Stimulated activated naive B cell treated with anti-CD40 and anti-IgM and Interleukin-4, amounts not matched to agents 10 μg/mL and 1 μg/mL and 100 μg/mL, for 72 hours (primary cell): ENCODE measurements around the gene GASK1B.

Experiments used
- ATAC-seq, 2 donors: fragments of 150-1000 bp; cut with Tn5 transposase; replicated peaks; 2 replicates each; pipeline ENCODE4 v1.10.0; 2021; ENCODE audit warnings: moderate library complexity in 1 of 2
- DNase-seq: peaks from one replicate; pipeline ENCODE4 v3.0.0; 2021
- H3K27ac Mint-ChIP-seq: one replicate; pipeline ENCODE4 v1.8.0; 2022; ENCODE audit warnings: mild to moderate bottlenecking, mixed read lengths
- H3K27me3 Mint-ChIP-seq, 2 donors: one replicate each; pipeline ENCODE4 v1.8.0; 2022; ENCODE audit warnings: mixed read lengths in 2 of 2
- H3K36me3 Mint-ChIP-seq, 2 donors: one replicate each; pipeline ENCODE4 v1.8.0; 2022; ENCODE audit warnings: mixed read lengths in 2 of 2, mild to moderate bottlenecking in 1 of 2
- H3K4me1 Mint-ChIP-seq, 2 donors: one replicate each; pipeline ENCODE4 v1.8.0; 2022; ENCODE audit warnings: mixed read lengths in 2 of 2, mild to moderate bottlenecking in 1 of 2
- H3K4me3 Mint-ChIP-seq, 2 donors: one replicate each; pipeline ENCODE4 v1.8.0; 2022; ENCODE audit warnings: mild to moderate bottlenecking in 2 of 2, mixed read lengths in 2 of 2, moderate library complexity in 1 of 2
- H3K9me3 Mint-ChIP-seq, 2 donors: one replicate each; pipeline ENCODE4 v1.8.0; 2022; ENCODE audit warnings: mixed read lengths in 2 of 2, mild to moderate bottlenecking in 1 of 2

Gene GASK1B

DNA sequence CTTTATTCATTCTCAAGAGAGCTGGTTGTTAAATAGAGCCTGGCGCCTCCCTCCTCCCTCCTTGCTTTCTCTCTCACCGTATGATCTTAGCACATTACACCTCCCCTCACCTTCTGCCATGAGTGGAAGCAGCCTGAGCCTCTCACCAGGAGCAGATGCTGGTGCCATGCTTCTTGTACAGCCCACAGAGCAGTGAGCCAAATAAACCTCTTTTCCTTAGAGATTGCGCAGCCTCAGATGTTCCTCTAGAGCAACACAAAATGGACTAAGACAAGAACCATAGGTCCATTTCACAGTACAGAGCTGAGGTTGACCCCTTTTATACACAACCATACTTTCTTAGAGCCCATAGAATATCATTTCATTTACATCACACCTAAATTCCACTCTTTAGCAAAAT, 27.4 kb upstream of the GASK1B start:
- ATAC-seq = no peak
- DNase-seq = no peak
- Mint-ChIP-seq H3K27ac (no peak overlapping the region), H3K27me3 (no peaks in the 10 kb centered on the region), H3K9me3 (no peaks in the 10 kb centered on the region), H3K4me1 (no peaks in the 10 kb centered on the region), H3K4me3 (no peak overlapping the region), H3K36me3 (no peaks in the 10 kb centered on the region)

DNA sequence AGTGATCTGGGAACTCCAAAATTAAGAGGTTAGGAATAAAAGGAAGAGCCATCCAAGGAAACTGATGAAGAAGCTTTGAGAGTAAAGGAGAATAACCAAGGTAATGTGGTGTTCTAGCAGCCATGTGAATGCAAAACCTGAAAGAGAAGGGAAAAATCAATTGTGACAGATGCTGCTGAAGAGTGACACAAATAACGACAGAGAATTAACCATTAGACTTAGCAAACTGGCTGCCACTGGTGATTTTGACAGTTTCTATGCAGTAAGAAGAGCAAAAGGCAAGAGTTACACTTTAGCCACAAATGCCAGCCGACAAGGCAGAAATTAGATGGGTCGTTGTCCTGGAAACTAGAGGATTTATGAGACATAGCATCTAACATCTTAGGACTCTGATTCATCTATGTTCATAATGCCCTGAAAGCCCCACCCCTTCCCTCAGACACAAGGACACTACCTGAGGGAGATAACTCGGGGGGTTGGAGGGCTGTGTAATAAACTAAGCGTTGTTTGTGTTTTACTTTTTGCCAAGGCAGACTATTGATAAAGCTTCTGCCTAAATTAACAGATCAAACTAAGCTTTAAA, 24.5 kb upstream of the GASK1B start:
- Mint-ChIP-seq H3K4me1 (peaks cover 0 to 2% of the 10 kb centered on the region in 2 donors), H3K4me3 (no peak overlapping the region), H3K36me3 (no peaks in the 10 kb centered on the region), H3K27me3 (no peaks in the 10 kb centered on the region), H3K9me3 (no peaks in the 10 kb centered on the region), H3K27ac (no peak overlapping the region)
- DNase-seq (no peak), ATAC-seq (no peak)

DNA sequence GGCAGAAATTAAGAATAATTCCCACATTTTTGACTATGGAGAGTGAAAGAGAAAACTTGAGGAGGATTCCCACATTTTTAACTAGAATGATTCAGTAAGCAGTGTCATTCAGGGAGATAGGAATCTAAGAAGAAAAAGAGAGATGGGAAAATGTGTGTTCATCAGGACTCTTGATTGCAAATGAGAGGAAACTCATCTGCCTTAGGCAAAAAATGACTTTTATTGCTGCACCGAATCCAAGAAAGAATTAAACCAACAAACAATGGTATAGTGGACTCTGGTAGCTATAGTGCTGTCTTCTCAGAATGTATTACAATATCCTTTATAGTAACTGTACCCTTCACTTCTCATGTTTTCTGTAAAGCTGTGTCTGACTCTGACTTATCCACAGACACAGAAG, 22.5 kb upstream of the GASK1B start:
- no peak for ATAC-seq
- H3K36me3 Mint-ChIP-seq = no peaks in the 10 kb centered on the region
- no peaks in the 10 kb centered on the region for H3K27me3 Mint-ChIP-seq

DNA sequence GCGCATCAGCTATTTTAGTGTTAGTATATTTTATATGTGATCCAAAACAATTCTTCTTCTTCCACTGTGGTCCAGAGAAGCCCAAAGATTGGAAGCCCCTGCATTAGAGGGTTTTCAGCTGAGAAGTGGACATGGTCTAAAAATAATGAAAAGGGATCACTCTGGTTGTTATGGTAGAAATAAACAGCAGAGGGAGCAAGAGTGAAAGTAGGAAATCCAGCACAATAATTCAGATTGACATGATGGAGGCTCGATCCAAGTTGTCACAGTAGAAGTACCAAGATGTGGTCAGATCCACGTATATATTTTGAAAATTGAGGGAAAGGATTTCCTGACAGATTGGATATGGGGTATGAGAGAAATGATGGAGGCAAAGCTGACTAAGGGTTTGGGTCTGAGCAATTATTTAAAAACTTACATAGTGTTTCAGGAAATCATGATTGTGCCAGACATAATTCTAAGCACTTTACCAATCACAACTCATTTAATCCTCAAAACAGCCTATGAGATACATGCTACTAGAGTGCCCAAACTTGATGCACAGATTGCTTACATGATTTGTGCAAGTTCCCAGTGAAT, 20.4 kb upstream of the GASK1B start:
- H3K9me3 Mint-ChIP-seq = peaks cover 0 to 1% of the 10 kb centered on the region in 2 donors
- no peak overlapping the region for H3K27ac Mint-ChIP-seq
- no peak for ATAC-seq
- H3K4me3 Mint-ChIP-seq = no peak overlapping the region
- no peak for DNase-seq
- H3K27me3 Mint-ChIP-seq = no peaks in the 10 kb centered on the region
- H3K36me3 Mint-ChIP-seq = no peaks in the 10 kb centered on the region
- peaks cover 0 to 2% of the 10 kb centered on the region in 2 donors for H3K4me1 Mint-ChIP-seq

More for the DNA sequence above, 22.5 kb upstream of the GASK1B start:
- no peak overlapping the region for H3K27ac Mint-ChIP-seq
- no peak for DNase-seq
- no peaks in the 10 kb centered on the region for H3K9me3 Mint-ChIP-seq
- H3K4me1 Mint-ChIP-seq = peaks cover 0 to 2% of the 10 kb centered on the region in 2 donors
- no peak overlapping the region for H3K4me3 Mint-ChIP-seq

DNA sequence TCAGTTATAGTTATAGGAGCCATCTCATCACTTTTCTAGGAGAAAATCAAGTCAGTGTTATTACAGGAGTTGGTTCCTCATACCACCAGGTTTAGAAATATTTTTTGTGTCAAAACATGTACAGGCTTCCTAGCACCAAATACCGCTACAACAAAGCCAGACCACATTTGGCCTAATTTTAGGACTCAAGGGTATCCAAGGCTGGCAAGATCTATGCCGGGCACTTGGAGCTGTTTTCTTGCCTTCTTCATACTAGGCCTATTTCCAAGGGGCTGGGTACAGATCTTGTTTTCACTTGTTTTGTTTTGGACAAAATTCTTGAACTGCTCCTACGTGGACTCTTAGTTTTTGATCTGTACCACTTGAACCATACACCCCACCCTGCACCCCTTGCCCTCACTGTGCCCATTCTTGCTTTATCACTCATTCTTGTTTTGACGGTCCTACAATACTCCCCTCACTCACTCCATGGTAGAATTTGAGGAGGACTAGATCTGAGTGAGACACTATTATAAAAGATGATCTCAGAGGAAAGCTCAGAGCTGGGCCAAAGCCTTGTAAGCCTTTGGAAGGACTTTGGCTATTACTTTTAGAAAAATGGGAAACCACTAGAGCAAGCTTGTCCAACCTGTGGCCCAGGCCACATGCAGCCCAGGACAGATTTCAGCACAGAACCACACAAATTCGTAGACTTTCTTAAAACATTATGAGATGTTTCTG, 19.8 kb upstream of the GASK1B start:
- Mint-ChIP-seq H3K36me3 (no peaks in the 10 kb centered on the region), H3K4me1 (peaks cover 0 to 2% of the 10 kb centered on the region in 2 donors), H3K4me3 (no peak overlapping the region), H3K27me3 (no peaks in the 10 kb centered on the region), H3K27ac (no peak overlapping the region), H3K9me3 (peaks cover 0 to 1% of the 10 kb centered on the region in 2 donors)
- ATAC-seq (no peak), DNase-seq (no peak)

DNA sequence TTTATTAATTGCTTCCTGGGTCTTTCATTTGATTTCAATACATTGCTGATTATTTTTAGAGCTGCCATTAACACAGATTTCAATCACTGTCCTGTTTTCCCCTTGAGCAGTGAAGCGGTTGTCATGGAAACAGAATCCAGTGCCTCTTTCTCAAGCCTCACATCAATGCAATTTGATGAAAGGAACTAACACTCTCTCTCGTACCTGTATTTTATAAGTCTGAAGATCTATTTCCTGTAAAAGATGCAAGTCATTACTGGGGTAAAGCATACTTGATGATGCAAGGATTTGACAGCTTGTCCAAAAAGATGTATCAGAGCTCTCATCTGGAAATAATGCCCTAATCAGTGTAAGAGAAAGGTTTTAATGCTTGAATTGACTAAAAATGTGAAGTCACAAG, 17.9 kb upstream of the GASK1B start:
- DNase-seq (no peak), ATAC-seq (no peak)
- no peaks in the 10 kb centered on the region for H3K36me3 Mint-ChIP-seq
- H3K9me3 Mint-ChIP-seq = peaks cover 0 to 1% of the 10 kb centered on the region in 2 donors
- no peaks in the 10 kb centered on the region for H3K27me3 Mint-ChIP-seq
- H3K4me1 Mint-ChIP-seq = peaks cover 0 to 2% of the 10 kb centered on the region in 2 donors
- H3K27ac Mint-ChIP-seq = no peak overlapping the region
- no peak overlapping the region for H3K4me3 Mint-ChIP-seq

DNA sequence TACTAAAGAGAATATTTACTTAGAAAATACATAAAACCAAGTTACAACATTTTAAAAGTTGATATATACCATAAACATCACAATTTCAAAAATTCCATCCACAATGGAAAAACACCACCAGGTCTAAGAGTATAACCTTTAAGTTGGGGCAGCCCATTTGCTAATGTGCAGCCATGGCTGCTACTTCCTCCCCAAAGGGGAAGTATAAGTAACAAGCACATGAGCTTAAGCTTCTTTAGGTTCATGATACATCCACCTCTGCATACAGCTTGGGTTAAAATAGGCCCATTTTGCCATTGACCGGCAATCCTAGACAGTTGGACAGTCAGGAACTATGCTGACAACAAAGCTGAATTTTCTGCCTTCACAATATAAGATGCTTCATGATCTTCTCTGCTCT, 16.6 kb upstream of the GASK1B start:
- DNase-seq (no peak), ATAC-seq (peak in 1 of 2 donors; percentile 65)
- H3K9me3 Mint-ChIP-seq = peaks cover 0 to 1% of the 10 kb centered on the region in 2 donors
- H3K27ac Mint-ChIP-seq = no peak overlapping the region
- no peak overlapping the region for H3K4me3 Mint-ChIP-seq
- peaks cover 0 to 2% of the 10 kb centered on the region in 2 donors for H3K4me1 Mint-ChIP-seq
- no peaks in the 10 kb centered on the region for H3K27me3 Mint-ChIP-seq
- H3K36me3 Mint-ChIP-seq = no peaks in the 10 kb centered on the region

DNA sequence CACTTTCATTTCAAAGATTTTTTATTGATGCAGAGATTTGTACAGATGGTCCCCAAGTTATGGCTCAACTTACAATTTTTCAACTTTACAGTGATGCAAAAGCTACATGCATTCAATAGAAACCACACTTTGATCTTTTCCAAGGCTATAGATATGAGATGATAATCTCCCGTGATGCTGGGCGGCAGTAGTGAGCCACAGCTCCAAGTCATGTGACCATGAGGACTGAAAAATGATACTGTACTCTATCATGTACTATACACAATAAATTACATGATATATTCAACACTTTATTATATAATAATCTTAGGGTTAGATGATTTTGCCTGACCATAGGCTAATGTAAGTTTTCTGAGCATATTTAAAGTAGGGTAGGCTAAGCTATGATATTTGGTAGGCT, 14.0 kb upstream of the GASK1B start:
- no peak for DNase-seq
- Mint-ChIP-seq H3K4me3 (no peak overlapping the region), H3K27ac (no peak overlapping the region), H3K27me3 (no peaks in the 10 kb centered on the region), H3K9me3 (peaks cover 0 to 1% of the 10 kb centered on the region in 2 donors), H3K4me1 (no peaks in the 10 kb centered on the region), H3K36me3 (no peaks in the 10 kb centered on the region)
- no peak for ATAC-seq

DNA sequence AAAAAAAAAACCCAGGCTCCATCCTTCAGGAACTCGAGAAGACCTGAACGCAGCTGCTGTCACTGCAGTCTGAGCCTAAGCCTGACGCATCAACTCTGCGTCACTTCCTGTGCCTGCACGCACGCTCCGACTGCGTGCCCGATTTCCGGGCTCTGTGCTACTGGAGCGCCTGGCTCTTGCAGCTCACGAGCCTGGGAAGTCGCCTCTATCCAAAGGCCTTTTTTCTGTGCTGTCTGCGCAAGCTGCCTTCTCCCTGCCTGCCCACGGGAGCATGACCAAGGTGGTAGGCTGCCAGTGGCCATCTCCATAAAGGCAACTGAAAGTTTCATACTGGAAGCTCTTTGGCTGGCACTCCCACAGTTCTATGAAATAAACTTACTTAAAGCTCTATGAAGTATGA, 9.9 kb upstream of the GASK1B start:
- Mint-ChIP-seq H3K27me3 (peaks cover 6 to 8% of the 10 kb centered on the region in 2 donors), H3K9me3 (no peaks in the 10 kb centered on the region), H3K4me3 (no peak overlapping the region), H3K27ac (no peak overlapping the region), H3K36me3 (no peaks in the 10 kb centered on the region), H3K4me1 (no peaks in the 10 kb centered on the region)
- no peak for ATAC-seq
- DNase-seq = no peak

DNA sequence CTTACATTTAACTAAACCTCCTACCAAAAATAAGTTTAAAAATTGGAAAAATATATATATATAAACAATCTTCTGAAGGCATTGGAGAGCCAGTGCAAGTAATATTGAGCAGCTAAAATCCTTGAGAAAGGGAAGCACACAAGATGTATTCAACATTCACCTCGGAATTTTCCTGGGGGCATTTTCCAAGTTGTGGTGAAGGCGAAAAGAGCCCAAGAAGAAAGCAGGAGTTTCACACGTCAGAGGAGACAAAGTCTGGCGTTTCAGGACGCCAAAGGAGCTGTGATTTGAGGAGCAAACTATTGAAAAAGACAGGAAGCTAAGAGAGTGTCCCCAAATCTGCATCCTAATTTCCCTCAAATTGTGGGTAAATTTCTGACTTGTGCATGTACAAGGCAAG, 9.1 kb upstream of the GASK1B start:
- DNase-seq = no peak
- Mint-ChIP-seq H3K27ac (no peak overlapping the region), H3K27me3 (peaks cover 6 to 12% of the 10 kb centered on the region in 2 donors), H3K9me3 (no peaks in the 10 kb centered on the region), H3K36me3 (no peaks in the 10 kb centered on the region), H3K4me1 (no peaks in the 10 kb centered on the region), H3K4me3 (no peak overlapping the region)
- no peak for ATAC-seq

DNA sequence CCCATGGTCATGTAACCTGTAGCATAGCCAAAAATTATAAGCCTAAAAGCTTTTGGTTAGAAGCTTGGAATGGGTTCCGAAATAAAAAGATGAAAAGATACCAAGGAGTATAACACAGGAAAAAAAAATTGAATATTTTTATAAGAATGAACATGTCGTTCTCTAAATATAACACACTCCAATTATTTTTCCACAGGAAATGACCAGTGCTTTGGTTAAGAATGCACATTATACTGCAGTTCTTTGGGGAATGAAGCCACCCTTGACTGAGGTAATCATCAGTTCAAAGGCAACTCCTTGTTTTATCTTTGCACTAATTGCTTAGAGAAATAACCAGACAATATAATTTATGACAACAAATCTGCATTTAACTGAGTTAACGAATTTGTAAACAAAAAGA, 6.6 kb upstream of the GASK1B start:
- H3K4me3 Mint-ChIP-seq = no peak overlapping the region
- no peaks in the 10 kb centered on the region for H3K4me1 Mint-ChIP-seq
- no peak for DNase-seq

DNA sequence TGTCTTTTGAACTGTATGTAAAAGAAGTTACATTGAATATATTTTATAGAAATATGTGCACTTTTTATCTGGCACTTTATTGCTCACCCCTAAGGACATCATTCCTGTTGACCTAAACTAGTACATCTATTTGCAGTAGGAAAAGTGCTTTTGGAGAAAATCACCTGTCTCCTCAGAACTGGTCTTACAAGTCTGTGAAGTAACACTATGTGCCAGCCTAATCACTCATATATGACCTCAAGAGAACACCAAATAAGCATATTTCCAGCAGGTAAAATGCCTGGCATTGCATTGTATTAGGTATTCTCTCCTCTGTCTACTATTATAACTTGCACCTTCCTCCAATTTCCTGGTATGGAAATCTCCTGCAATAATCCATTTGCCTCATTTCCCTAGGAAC, 4.0 kb upstream of the GASK1B start:
- Mint-ChIP-seq H3K4me1 (no peaks in the 10 kb centered on the region), H3K4me3 (no peak overlapping the region), H3K9me3 (no peaks in the 10 kb centered on the region), H3K27ac (no peak overlapping the region), H3K36me3 (no peaks in the 10 kb centered on the region), H3K27me3 (peaks cover 13 to 31% of the 10 kb centered on the region in 2 donors)
- DNase-seq (no peak), ATAC-seq (no peak)

More for the DNA sequence above, 6.6 kb upstream of the GASK1B start:
- ATAC-seq = no peak
- H3K27ac Mint-ChIP-seq = no peak overlapping the region
- peaks cover 6 to 22% of the 10 kb centered on the region in 2 donors for H3K27me3 Mint-ChIP-seq
- H3K36me3 Mint-ChIP-seq = no peaks in the 10 kb centered on the region
- no peaks in the 10 kb centered on the region for H3K9me3 Mint-ChIP-seq

DNA sequence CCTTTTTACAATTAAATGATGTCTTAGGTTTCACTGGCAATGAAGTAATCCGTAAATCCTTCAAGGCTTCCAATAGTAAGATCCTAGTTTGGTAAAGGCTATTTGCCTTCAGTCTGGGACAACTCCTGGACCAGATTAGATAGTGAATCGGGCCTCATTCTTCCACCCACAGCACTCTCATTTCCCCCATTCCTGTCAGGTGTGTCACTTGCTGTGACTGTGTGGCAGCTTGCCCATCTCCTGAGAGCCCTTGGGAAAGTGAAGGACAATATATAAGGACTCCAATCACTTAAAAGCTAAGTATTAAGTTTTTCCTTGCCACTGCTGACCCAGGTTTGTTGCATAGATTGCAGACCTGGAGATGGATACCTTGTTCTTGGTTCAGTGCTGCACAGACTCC, 3.3 kb upstream of the GASK1B start:
- H3K9me3 Mint-ChIP-seq = no peaks in the 10 kb centered on the region
- H3K4me3 Mint-ChIP-seq = no peak overlapping the region
- H3K36me3 Mint-ChIP-seq = no peaks in the 10 kb centered on the region
- no peak for ATAC-seq
- DNase-seq = no peak
- H3K27ac Mint-ChIP-seq = no peak overlapping the region
- no peaks in the 10 kb centered on the region for H3K4me1 Mint-ChIP-seq
- H3K27me3 Mint-ChIP-seq = peaks cover 13 to 34% of the 10 kb centered on the region in 2 donors

DNA sequence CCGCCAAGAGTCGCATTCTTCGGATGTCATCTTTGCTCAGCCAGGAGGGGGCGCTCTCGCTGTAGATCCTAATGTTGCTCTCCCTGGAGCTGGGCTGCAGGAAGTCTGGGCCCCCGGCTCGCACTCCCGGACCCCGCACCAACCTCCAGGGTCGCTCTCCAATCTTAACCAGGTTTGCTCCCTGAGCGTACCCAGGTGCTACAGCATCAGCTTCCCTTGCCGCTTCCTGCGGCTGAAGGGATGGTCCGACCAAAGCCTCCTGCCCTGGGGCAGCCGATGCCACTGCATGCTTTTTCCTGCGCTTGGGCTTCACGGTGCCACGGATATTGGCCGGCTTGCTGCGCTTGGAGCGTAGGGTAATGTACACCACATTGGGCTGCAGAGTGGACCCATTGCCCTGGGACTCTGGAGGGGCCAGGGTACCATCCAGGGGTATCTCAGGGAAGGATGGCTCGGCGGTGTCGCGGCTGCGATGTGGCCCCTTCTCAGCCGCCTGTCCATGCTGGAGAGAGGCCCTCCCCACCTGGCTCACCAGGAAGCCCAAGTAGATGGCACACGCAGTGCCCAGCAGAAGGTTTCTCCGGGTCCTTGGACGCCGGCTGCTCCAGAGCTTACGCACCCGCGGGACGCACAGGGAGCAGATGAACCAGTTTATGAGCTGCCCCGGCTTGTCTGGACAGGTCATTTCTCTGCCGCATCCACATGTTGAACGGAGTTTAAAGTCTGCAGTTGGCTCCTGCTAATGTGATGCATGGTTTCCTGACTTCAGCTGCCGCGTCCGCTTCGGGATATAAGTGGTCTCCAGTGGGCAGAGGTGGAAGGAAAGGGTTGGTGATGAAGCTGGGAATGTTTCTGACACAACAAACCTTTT, 1.9 kb downstream of the GASK1B start:
- DNase-seq (no peak), ATAC-seq (peak in 1 of 2 donors; percentile 23)
- H3K4me3 Mint-ChIP-seq = no peak overlapping the region

More for the DNA sequence above, 1.9 kb downstream of the GASK1B start:
- peaks cover 26 to 36% of the 10 kb centered on the region in 2 donors for H3K27me3 Mint-ChIP-seq
- no peaks in the 10 kb centered on the region for H3K36me3 Mint-ChIP-seq
- no peak overlapping the region for H3K27ac Mint-ChIP-seq
- H3K9me3 Mint-ChIP-seq = no peaks in the 10 kb centered on the region
- H3K4me1 Mint-ChIP-seq = peaks cover 0 to 5% of the 10 kb centered on the region in 2 donors
